H9 (cell line): Measurements from ENCODE around the gene MYO5C. TPM values are rescaled to one million over a fixed set of nuclear protein-coding genes. Genes with fewer than 3 reads are reported as not detected.

Experiments used
- DNase-seq: peaks from one replicate; pipeline ENCODE4 v3.0.0-alpha.2; 2017
- H2AFZ ChIP-seq: one replicate; pipeline ENCODE4 v1.6.1; 2013; ENCODE audit warnings: mild to moderate bottlenecking, low read length, control low read depth, moderate library complexity
- H2AK5ac ChIP-seq: 2 replicates; pipeline ENCODE4 v1.6.1; 2013; ENCODE audit warnings: low read length, control low read depth, mixed read lengths; ENCODE audit not compliant: insufficient read length
- H2BK120ac ChIP-seq: one replicate; pipeline ENCODE4 v1.6.1; 2013; ENCODE audit warnings: low read depth, mild to moderate bottlenecking, low read length, control low read depth, inconsistent platforms; ENCODE audit not compliant: poor library complexity, severe bottlenecking
- H2BK12ac ChIP-seq: 2 replicates; pipeline ENCODE4 v1.6.1; 2013; ENCODE audit warnings: low read length, control low read depth, mixed read lengths, low read depth; ENCODE audit not compliant: insufficient read length
- H2BK15ac ChIP-seq: 2 replicates; pipeline ENCODE4 v1.6.1; 2013; ENCODE audit warnings: low read depth, low read length, control low read depth
- H2BK20ac ChIP-seq: one replicate; pipeline ENCODE4 v1.6.1; 2013; ENCODE audit warnings: low read depth, mild to moderate bottlenecking, low read length, control low read depth, inconsistent platforms; ENCODE audit not compliant: poor library complexity, severe bottlenecking
- H2BK5ac ChIP-seq: 2 replicates; pipeline ENCODE4 v1.6.1; 2013; ENCODE audit warnings: low read length, control low read depth, mixed read lengths; ENCODE audit not compliant: insufficient read length
- H3K14ac ChIP-seq: 2 replicates; pipeline ENCODE4 v1.6.1; 2013; ENCODE audit warnings: low read length, control low read depth; ENCODE audit not compliant: insufficient read depth
- H3K18ac ChIP-seq: 2 replicates; pipeline ENCODE4 v1.6.1; 2013; ENCODE audit warnings: low read depth, mild to moderate bottlenecking, mixed read lengths, low read length, control low read depth; ENCODE audit not compliant: insufficient read length
- H3K23ac ChIP-seq: 2 replicates; pipeline ENCODE4 v1.6.1; 2013; ENCODE audit warnings: low read length, control low read depth, mixed read lengths, low read depth; ENCODE audit not compliant: insufficient read length
- H3K23me2 ChIP-seq: 2 replicates; pipeline ENCODE4 v1.6.1; 2013; ENCODE audit warnings: low read depth, mild to moderate bottlenecking, mixed read lengths, low read length, control low read depth; ENCODE audit not compliant: insufficient read length, poor library complexity, severe bottlenecking
- H3K27ac ChIP-seq: 2 replicates; pipeline ENCODE4 v1.5.1; 2013; ENCODE audit warnings: low read length, control low read depth, mixed read lengths, low read depth; ENCODE audit not compliant: insufficient read length
- H3K27me3 ChIP-seq: 2 replicates; pipeline ENCODE4 v1.6.1; 2013; ENCODE audit warnings: low read length, control low read depth, inconsistent platforms; ENCODE audit not compliant: insufficient read depth
- H3K4ac ChIP-seq: 2 replicates; pipeline ENCODE4 v1.6.1; 2013; ENCODE audit warnings: low read depth, mild to moderate bottlenecking, control low read depth, inconsistent platforms, low read length, moderate library complexity
- H3K4me1 ChIP-seq: 2 replicates; pipeline ENCODE4 v1.6.1; 2013; ENCODE audit warnings: low read length, control low read depth, inconsistent platforms; ENCODE audit not compliant: insufficient read depth
- H3K4me2 ChIP-seq: 2 replicates; pipeline ENCODE4 v1.6.1; 2013; ENCODE audit warnings: low read length, control low read depth, mixed read lengths; ENCODE audit not compliant: insufficient read length, insufficient read depth
- H3K56ac ChIP-seq: 2 replicates; pipeline ENCODE4 v1.6.1; 2013; ENCODE audit warnings: low read depth, mild to moderate bottlenecking, mixed read lengths, low read length, control low read depth; ENCODE audit not compliant: insufficient read length
- H3K79me1 ChIP-seq: 2 replicates; pipeline ENCODE4 v1.6.1; 2013; ENCODE audit warnings: low read depth, mild to moderate bottlenecking, moderate library complexity, low read length, control low read depth, inconsistent platforms; ENCODE audit not compliant: insufficient read depth, poor library complexity, severe bottlenecking
- H3K79me2 ChIP-seq: 2 replicates; pipeline ENCODE4 v1.6.1; 2013; ENCODE audit warnings: low read length, control low read depth, inconsistent platforms; ENCODE audit not compliant: insufficient read depth
- H3K9ac ChIP-seq: 2 replicates; pipeline ENCODE4 v1.6.1; 2013; ENCODE audit warnings: low read length, control low read depth, mixed read lengths; ENCODE audit not compliant: insufficient read length; ENCODE audit errors: extremely low read depth
- H3K9me3 ChIP-seq: one replicate; pipeline ENCODE4 v1.6.1; 2013; ENCODE audit warnings: low read depth, low read length, inconsistent platforms; ENCODE audit not compliant: control insufficient read depth
- H3T11ph ChIP-seq: one replicate; pipeline ENCODE4 v1.6.1; 2013; ENCODE audit warnings: mild to moderate bottlenecking, low read length, control low read depth, inconsistent platforms
- H4K20me1 ChIP-seq: one replicate; pipeline ENCODE4 v1.6.1; 2013; ENCODE audit not compliant: control insufficient read depth, insufficient read length, insufficient read depth
- H4K5ac ChIP-seq: 2 replicates; pipeline ENCODE4 v1.6.1; 2013; ENCODE audit warnings: low read depth, mild to moderate bottlenecking, mixed read lengths, low read length, control low read depth; ENCODE audit not compliant: insufficient read length
- H4K8ac ChIP-seq: replicated peaks from 2 replicates; pipeline ENCODE4 v1.6.1; 2013; ENCODE audit warnings: low read length, control low read depth, mixed read lengths, low read depth; ENCODE audit not compliant: insufficient read length
- H4K91ac ChIP-seq: 2 replicates; pipeline ENCODE4 v1.6.1; 2013; ENCODE audit warnings: low read depth, mild to moderate bottlenecking, moderate library complexity, mixed read lengths, low read length, control low read depth; ENCODE audit not compliant: insufficient read length
- H3K27ac Mint-ChIP-seq, 3 experiments: 2 replicates in 2 of 3; 3 replicates in 1 of 3; pipeline ENCODE4 v1.8.0; 2020 to 2021; ENCODE audit warnings: mixed read lengths in 3 of 3, mild to moderate bottlenecking in 1 of 3, moderate library complexity in 1 of 3
- H3K27me3 Mint-ChIP-seq: 2 replicates; pipeline ENCODE4 v1.8.0; 2021; ENCODE audit warnings: low read depth, mild to moderate bottlenecking, moderate library complexity, mixed read lengths
- H3K36me3 Mint-ChIP-seq, 3 experiments: 2 replicates in 2 of 3; 3 replicates in 1 of 3; pipeline ENCODE4 v1.8.0; 2020 to 2021; ENCODE audit warnings: low read depth in 3 of 3, mixed read lengths in 3 of 3; ENCODE audit not compliant: insufficient read depth in 1 of 3
- H3K4me1 Mint-ChIP-seq, 2 experiments: 2 replicates each; pipeline ENCODE4 v1.8.0; 2020; ENCODE audit warnings: mixed read lengths in 2 of 2
- H3K4me3 Mint-ChIP-seq, 2 experiments: 2 replicates in 1 of 2; 3 replicates in 1 of 2; pipeline ENCODE4 v1.8.0; 2020 to 2021; ENCODE audit warnings: mild to moderate bottlenecking in 2 of 2, mixed read lengths in 2 of 2, moderate library complexity in 1 of 2
- H3K9me3 Mint-ChIP-seq, 2 experiments: 2 replicates in 1 of 2; 3 replicates in 1 of 2; pipeline ENCODE4 v1.8.0; 2020; ENCODE audit warnings: mild to moderate bottlenecking in 2 of 2, mixed read lengths in 2 of 2, moderate library complexity in 1 of 2
- WGBS: extraction: QIAGEN DNeasy Blood & Tissue Kit; methylation state at CpG from one replicate; pipeline ENCODE4 v1.1.7; 2013; ENCODE audit warnings: missing lambda C conversion rate, low lambda C conversion rate, mixed read lengths; ENCODE audit not compliant: insufficient read length; ENCODE audit errors: extremely low coverage; 5-methylcytosine and 5-hydroxymethylcytosine counted together
- total RNA-seq: library from RNA; stranded (reverse); gene quantifications from 2 replicates; pipeline ENCODE4 v1.2.1, GENCODE V29; 2021
- TF ChIP-seq, protein P1 (sequence below): fragments of 200-600 bp; sonication (generic); conservative IDR thresholded peaks from 3 replicates; pipeline ENCODE4 v1.8.0; 2021; ENCODE audit warnings: antibody characterized with exemption, mild to moderate bottlenecking

MYO5C gene
- total RNA-seq, 1 experiment from 2014 or later = 22.2 TPM

DNA sequence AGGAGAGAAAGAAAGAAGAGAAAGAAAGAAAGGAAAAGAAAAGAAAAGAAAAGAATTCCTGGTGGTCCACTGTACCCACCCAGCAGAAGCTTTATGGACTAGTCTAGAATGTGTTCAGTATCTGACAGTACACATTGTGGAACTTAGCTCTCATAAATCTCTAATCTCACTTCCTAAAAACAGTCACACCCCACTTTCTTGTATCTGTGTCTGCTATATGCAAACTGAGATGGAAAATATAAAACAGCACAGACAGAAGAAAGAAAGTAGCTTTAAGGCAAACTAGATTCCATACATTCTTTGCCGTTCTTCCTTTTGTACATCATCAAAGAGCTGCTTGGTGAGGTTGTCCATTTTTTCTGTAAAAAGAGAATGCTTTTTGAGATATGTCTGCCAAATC is 63.3 kb downstream of the MYO5C start:
- Histone ChIP-seq H2BK120ac (no peak overlapping the region), H3K14ac (no peak overlapping the region), H3K79me1 (no peaks in the 10 kb centered on the region), H3K4me2 (no peak overlapping the region), H2BK12ac (no peak overlapping the region), H3K56ac (no peak overlapping the region), H3K27ac (no peak overlapping the region), H2AK5ac (no peak overlapping the region), H3K9me3 (no peaks in the 10 kb centered on the region), H3K79me2 (no peaks in the 10 kb centered on the region), H2BK5ac (no peak overlapping the region), H4K5ac (no peak overlapping the region), H2BK20ac (no peak overlapping the region), H3K23me2 (no peaks in the 10 kb centered on the region), H4K8ac (no peak overlapping the region), H3K27me3 (no peaks in the 10 kb centered on the region), H3K4ac (no peak overlapping the region), H3K9ac (no peak overlapping the region), H3K23ac (no peak overlapping the region), H4K20me1 (no peaks in the 10 kb centered on the region), H2BK15ac (no peak overlapping the region), H4K91ac (no peak overlapping the region), H2AFZ (no peak overlapping the region), H3K4me1 (no peaks in the 10 kb centered on the region), H3T11ph (no peak overlapping the region), H3K18ac (no peak overlapping the region)
- Mint-ChIP-seq H3K4me3 (no peak overlapping the region), H3K9me3 (no peaks in the 10 kb centered on the region), H3K4me1 (no peaks in the 10 kb centered on the region), H3K27me3 (no peaks in the 10 kb centered on the region; the same call in 1 of the 2 replicates), H3K27ac (no peak overlapping the region), H3K36me3 (peaks cover 2 to 47% (median 45%) of the 10 kb centered on the region in 3 experiments; a peak in 6 of 7 replicates)
- no CpG with 5 or more reads among the region's 1 CpG for WGBS
- TF ChIP-seq, protein P1, sequence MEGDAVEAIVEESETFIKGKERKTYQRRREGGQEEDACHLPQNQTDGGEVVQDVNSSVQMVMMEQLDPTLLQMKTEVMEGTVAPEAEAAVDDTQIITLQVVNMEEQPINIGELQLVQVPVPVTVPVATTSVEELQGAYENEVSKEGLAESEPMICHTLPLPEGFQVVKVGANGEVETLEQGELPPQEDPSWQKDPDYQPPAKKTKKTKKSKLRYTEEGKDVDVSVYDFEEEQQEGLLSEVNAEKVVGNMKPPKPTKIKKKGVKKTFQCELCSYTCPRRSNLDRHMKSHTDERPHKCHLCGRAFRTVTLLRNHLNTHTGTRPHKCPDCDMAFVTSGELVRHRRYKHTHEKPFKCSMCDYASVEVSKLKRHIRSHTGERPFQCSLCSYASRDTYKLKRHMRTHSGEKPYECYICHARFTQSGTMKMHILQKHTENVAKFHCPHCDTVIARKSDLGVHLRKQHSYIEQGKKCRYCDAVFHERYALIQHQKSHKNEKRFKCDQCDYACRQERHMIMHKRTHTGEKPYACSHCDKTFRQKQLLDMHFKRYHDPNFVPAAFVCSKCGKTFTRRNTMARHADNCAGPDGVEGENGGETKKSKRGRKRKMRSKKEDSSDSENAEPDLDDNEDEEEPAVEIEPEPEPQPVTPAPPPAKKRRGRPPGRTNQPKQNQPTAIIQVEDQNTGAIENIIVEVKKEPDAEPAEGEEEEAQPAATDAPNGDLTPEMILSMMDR = no peak
- no peak for DNase-seq
